ENCODE data around the gene TLL2. TPM values are rescaled to one million over a fixed set of nuclear protein-coding genes. Genes with fewer than 3 reads are reported as not detected.

Gene TLL2
- total RNA-seq, 1 experiment from 2014 or later = not detected

- Histone ChIP-seq H3K27me3 (peaks cover 3% of the 10 kb centered on the region; the same call in 1 of the 2 replicates), H3K4me3 (no peak overlapping the region), H3K9me3 (peaks cover 5% of the 10 kb centered on the region), H3K36me3 (no peaks in the 10 kb centered on the region)
- DNase-seq = no peak
These were observed 172.2 kb downstream of the TLL2 start for GRCh38 chr10:96341219-96342182.

- Histone ChIP-seq H3K9me3 (no peaks in the 10 kb centered on the region), H3K36me3 (no peaks in the 10 kb centered on the region), H3K27me3 (peaks cover 8% of the 10 kb centered on the region), H3K4me3 (no peak overlapping the region)
- DNase-seq = peak; percentile 50
These were observed 173.5 kb downstream of the TLL2 start for GRCh38 chr10:96339956-96340904.

- no peak for DNase-seq
- no peak overlapping the region for H3K4me3 ChIP-seq
- H3K27me3 ChIP-seq = peaks cover 16% of the 10 kb centered on the region
- H3K36me3 ChIP-seq = no peaks in the 10 kb centered on the region
- H3K9me3 ChIP-seq = no peaks in the 10 kb centered on the region
These were observed 174.3 kb downstream of the TLL2 start for GRCh38 chr10:96339383-96339782.

GRCh38 chr10:96338279-96338925 lies 175.3 kb downstream of the TLL2 start:
- DNase-seq = no peak
- Histone ChIP-seq H3K27me3 (peaks cover 24% of the 10 kb centered on the region), H3K9me3 (no peaks in the 10 kb centered on the region), H3K4me3 (no peak overlapping the region), H3K36me3 (no peaks in the 10 kb centered on the region)

GRCh38 chr10:96337106-96337505 lies 176.6 kb downstream of the TLL2 start:
- Histone ChIP-seq H3K36me3 (no peaks in the 10 kb centered on the region), H3K27me3 (peaks cover 24% of the 10 kb centered on the region), H3K4me3 (no peak overlapping the region), H3K9me3 (no peaks in the 10 kb centered on the region)
- no peak for DNase-seq

- Histone ChIP-seq H3K27me3 (peaks cover 21% of the 10 kb centered on the region), H3K4me3 (no peak overlapping the region), H3K9me3 (no peaks in the 10 kb centered on the region), H3K36me3 (no peaks in the 10 kb centered on the region)
- DNase-seq = no peak
These were observed 178.9 kb downstream of the TLL2 start for GRCh38 chr10:96334616-96335526.

- no peak overlapping the region for H3K4me3 ChIP-seq
- no peaks in the 10 kb centered on the region for H3K36me3 ChIP-seq
- no peak for DNase-seq
- peaks cover 21% of the 10 kb centered on the region for H3K27me3 ChIP-seq
- no peaks in the 10 kb centered on the region for H3K9me3 ChIP-seq
These were observed 180.6 kb downstream of the TLL2 start for GRCh38 chr10:96333101-96333500.

- no peak for DNase-seq
- H3K4me3 ChIP-seq = no peak overlapping the region
- H3K9me3 ChIP-seq = no peaks in the 10 kb centered on the region
- H3K27me3 ChIP-seq = no peaks in the 10 kb centered on the region; the same call in 1 of the 2 replicates
- H3K36me3 ChIP-seq = no peaks in the 10 kb centered on the region
These were observed 186.3 kb downstream of the TLL2 start for GRCh38 chr10:96327462-96327861.

GRCh38 chr10:96325719-96326373 lies 187.9 kb downstream of the TLL2 start:
- no peak overlapping the region for H3K4me3 ChIP-seq
- H3K36me3 ChIP-seq = no peaks in the 10 kb centered on the region
- no peaks in the 10 kb centered on the region for H3K9me3 ChIP-seq
- no peaks in the 10 kb centered on the region; the same call in 1 of the 2 replicates for H3K27me3 ChIP-seq
- no peak for DNase-seq

- H3K4me3 ChIP-seq = no peak overlapping the region
- no peaks in the 10 kb centered on the region for H3K36me3 ChIP-seq
- H3K9me3 ChIP-seq = no peaks in the 10 kb centered on the region
- H3K27me3 ChIP-seq = no peaks in the 10 kb centered on the region; the same call in 1 of the 2 replicates
- no peak for DNase-seq
These were observed 189.3 kb downstream of the TLL2 start for GRCh38 chr10:96324447-96324846.

- no peaks in the 10 kb centered on the region for H3K36me3 ChIP-seq
- no peaks in the 10 kb centered on the region; the same call in 1 of the 2 replicates for H3K27me3 ChIP-seq
- no peaks in the 10 kb centered on the region for H3K9me3 ChIP-seq
- H3K4me3 ChIP-seq = no peak overlapping the region
- DNase-seq = no peak
These were observed 191.5 kb downstream of the TLL2 start for GRCh38 chr10:96322275-96322674.

GRCh38 chr10:96321822-96322221 lies 191.9 kb downstream of the TLL2 start:
- no peaks in the 10 kb centered on the region for H3K36me3 ChIP-seq
- H3K4me3 ChIP-seq = no peak overlapping the region
- H3K9me3 ChIP-seq = no peaks in the 10 kb centered on the region
- DNase-seq = no peak
- no peaks in the 10 kb centered on the region; the same call in 1 of the 2 replicates for H3K27me3 ChIP-seq

GRCh38 chr10:96319754-96320474 lies 193.8 kb downstream of the TLL2 start:
- no peak for DNase-seq
- Histone ChIP-seq H3K27me3 (no peaks in the 10 kb centered on the region), H3K4me3 (no peak overlapping the region), H3K9me3 (no peaks in the 10 kb centered on the region), H3K36me3 (no peaks in the 10 kb centered on the region)

- no peaks in the 10 kb centered on the region for H3K27me3 ChIP-seq
- no peaks in the 10 kb centered on the region for H3K9me3 ChIP-seq
- no peak overlapping the region for H3K4me3 ChIP-seq
- H3K36me3 ChIP-seq = no peaks in the 10 kb centered on the region
- no peak for DNase-seq
These were observed 196.5 kb downstream of the TLL2 start for GRCh38 chr10:96317067-96317833.
